Right lobe of liver (tissue), 6 donors: ENCODE results near the gene ZBTB7C. TPM values are rescaled to one million over a fixed set of nuclear protein-coding genes. Genes with fewer than 3 reads are reported as not detected.
A peak's percentile ranks its signal among the peaks of the same experiment; 100 is the strongest.

ENCODE experiments used
- ATAC-seq, 4 donors: fragments of 200-7000 bp; cut with Tn5 transposase; one replicate each; pipeline ENCODE4 v1.9.1; 2020; ENCODE audit warnings: mild to moderate bottlenecking in 4 of 4, moderate library complexity in 4 of 4
- DNase-seq, 3 donors: peaks; one replicate each; pipeline ENCODE4 v3.0.0-alpha.2; 2020
- H3K27ac ChIP-seq, 3 donors: fragments of 200-600 bp; one replicate each; pipeline ENCODE4 v1.8.0; 2022
- H3K27me3 ChIP-seq, 2 donors: fragments of 200-600 bp; one replicate each; pipeline ENCODE4 v1.8.0; 2022
- H3K36me3 ChIP-seq, 4 donors: fragments of 200-600 bp; sonication (generic) in 1 of 4; one replicate each; pipeline versions ENCODE4 v1.5.1 to v1.8.0; 2017 to 2022; ENCODE audit warnings: control low read depth in 1 of 4
- H3K4me1 ChIP-seq, 4 donors: fragments of 200-600 bp; sonication (generic) in 1 of 4; one replicate each; pipeline versions ENCODE4 v1.5.1 to v1.8.0; 2017 to 2022; ENCODE audit warnings: control low read depth in 1 of 4
- H3K4me3 ChIP-seq, 3 donors: fragments of 200-600 bp; one replicate each; pipeline ENCODE4 v1.8.0; 2022
- H3K9me3 ChIP-seq, 4 donors: fragments of 200-600 bp; sonication (generic) in 1 of 4; one replicate each; pipeline versions ENCODE4 v1.5.1 to v1.8.0; 2017 to 2022; ENCODE audit warnings: control low read depth in 1 of 4
- POLR2A ChIP-seq: fragments of 450-650 bp; IDR thresholded peaks from one replicate; pipeline ENCODE4 v1.6.1; 2017; ENCODE audit warnings: antibody characterized with exemption, mild to moderate bottlenecking
- WGBS: methylation state at CpG from one replicate; pipeline ENCODE4 v1.1.6; 2018; ENCODE audit warnings: low coverage, low lambda C conversion rate; ENCODE audit not compliant: insufficient coverage; ENCODE audit errors: missing lambda C conversion rate; 5-methylcytosine and 5-hydroxymethylcytosine counted together
- intact Hi-C, 2 donors: fragments of 100-400 bp; cut with DNase I; formaldehyde crosslinking; loops; one replicate each; pipeline versions ENCODE4 v1.11.2 to v1.14.1; 2022
- total RNA-seq, 6 experiments: library from RNA; depleted of rRNA in 2 of 6; stranded (reverse); fragments of >200 nt in 2 of 6; fragmentation: NEBNext Ultra II Directional in 3 of 6; extraction: Animal tissue kit (Norgen Biotek cat#: 25700) in 3 of 6; gene quantifications; one replicate each; pipeline versions ENCODE4 v1.1.0 to v1.2.4, GENCODE V29; 2016 to 2023
- TF ChIP-seq, protein P1 (sequence below), 4 donors: fragments of 200-600 bp in 3 of 4; fragments of 450-650 bp in 1 of 4; IDR thresholded peaks; one replicate each; pipeline versions ENCODE4 v1.5.1 to v1.8.0; 2016 to 2022; ENCODE audit warnings: antibody characterized with exemption in 4 of 4, mild to moderate bottlenecking in 2 of 4
- donor health status: DM: no; HTN: yes; CAD: no.
- donor health status: DM: no; HTN: no; CAD: no.
- donor health status: DM: no; HTN: no; CAD: no.
- donor health status: DM: no; HTN: yes; CAD: no.
- donor health status: DM: no; HTN: yes; CAD: no.

ZBTB7C gene
- total RNA-seq, 6 experiments from 2014 or later, result 1.1 to 1.7 (median 1.3) TPM

DNA sequence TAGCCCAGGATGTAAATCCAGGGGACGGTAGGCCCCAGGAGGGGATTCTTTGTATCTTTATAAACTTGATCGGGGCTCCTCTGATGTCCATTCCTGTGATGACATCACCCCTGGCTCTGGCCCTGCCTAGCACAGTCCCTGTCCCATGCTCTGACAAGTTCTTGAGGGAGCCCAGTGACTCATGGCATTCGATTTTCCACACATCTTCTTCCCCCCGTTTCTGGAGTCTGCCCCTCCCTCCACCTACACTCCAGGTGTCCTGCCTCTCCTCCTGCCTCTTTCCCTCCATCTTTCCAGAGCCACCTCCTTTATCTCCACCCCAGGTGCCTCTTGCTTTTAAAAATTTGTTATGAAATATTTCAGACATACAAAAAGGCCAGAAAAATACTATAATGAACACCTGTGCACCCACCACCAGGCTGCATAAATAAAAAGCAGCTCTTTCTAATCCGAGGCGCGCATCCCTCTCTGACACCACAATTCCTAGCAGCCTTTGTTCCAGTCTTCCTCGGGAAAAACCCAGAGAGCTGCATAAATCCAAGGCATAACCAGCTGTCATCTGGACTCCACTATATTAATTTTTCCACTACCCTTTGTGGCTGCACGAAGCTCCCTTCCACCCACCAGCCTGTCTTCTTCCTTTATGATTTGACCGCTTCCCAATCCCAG lies 207.7 kb downstream of the ZBTB7C start:
- WGBS, result 84% methylated on average over 9 of the region's 10 CpGs
- H3K4me1 ChIP-seq, result peaks cover 0 to 13% (median 3%) of the 10 kb centered on the region in 4 donors
- TF ChIP-seq, protein P1, sequence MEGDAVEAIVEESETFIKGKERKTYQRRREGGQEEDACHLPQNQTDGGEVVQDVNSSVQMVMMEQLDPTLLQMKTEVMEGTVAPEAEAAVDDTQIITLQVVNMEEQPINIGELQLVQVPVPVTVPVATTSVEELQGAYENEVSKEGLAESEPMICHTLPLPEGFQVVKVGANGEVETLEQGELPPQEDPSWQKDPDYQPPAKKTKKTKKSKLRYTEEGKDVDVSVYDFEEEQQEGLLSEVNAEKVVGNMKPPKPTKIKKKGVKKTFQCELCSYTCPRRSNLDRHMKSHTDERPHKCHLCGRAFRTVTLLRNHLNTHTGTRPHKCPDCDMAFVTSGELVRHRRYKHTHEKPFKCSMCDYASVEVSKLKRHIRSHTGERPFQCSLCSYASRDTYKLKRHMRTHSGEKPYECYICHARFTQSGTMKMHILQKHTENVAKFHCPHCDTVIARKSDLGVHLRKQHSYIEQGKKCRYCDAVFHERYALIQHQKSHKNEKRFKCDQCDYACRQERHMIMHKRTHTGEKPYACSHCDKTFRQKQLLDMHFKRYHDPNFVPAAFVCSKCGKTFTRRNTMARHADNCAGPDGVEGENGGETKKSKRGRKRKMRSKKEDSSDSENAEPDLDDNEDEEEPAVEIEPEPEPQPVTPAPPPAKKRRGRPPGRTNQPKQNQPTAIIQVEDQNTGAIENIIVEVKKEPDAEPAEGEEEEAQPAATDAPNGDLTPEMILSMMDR (IDR thresholded peaks at IDR 0.05), result no peak
- no peak for TF ChIP-seq POLR2A
- no peaks in the 10 kb centered on the region for H3K36me3 ChIP-seq
- ATAC-seq, result peak in 1 of 4 donors; percentile 17
- H3K27me3 ChIP-seq, result no peaks in the 10 kb centered on the region
- no peak overlapping the region for H3K27ac ChIP-seq
- H3K9me3 ChIP-seq, result no peaks in the 10 kb centered on the region
- DNase-seq, result no peak
- H3K4me3 ChIP-seq, result no peak overlapping the region
- intact Hi-C loops, result no loop called here

DNA sequence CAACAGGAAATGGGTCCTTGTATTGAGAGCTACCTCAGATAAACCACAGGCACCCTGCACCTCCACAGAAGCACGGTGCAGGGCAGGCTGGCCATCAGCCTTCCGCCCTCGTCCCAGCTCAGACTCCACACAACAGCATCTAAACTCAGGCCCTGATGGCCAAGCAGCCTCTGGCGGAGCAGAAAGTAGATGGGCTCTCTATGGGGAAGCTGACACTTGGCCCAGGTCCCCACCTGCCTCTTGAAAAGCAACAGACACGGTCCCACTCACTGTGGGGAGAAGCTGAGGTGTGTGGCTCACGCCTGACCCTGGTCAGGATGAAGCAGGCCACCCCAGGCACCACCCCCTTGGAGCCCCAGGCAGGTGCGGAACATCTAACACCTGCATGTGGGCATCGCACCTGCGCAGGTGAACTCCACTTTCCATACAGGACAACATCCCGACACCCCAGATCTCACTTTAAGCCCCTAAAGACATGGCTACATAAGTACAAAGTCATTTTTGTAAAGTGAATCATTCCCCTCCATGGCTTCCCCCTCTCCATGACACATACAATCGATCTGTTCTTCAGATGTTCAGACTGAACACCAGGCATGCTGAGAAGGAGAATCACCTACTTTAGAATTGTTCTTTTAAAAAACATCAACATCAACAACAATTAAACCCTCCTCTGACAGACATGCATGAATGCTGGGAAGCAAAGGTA lies 208.4 kb downstream of the ZBTB7C start:
- TF ChIP-seq, protein P1 (IDR thresholded peaks at IDR 0.05), result no peak
- TF ChIP-seq POLR2A, result no peak
- DNase-seq (no peak), ATAC-seq (no peak)

DNA sequence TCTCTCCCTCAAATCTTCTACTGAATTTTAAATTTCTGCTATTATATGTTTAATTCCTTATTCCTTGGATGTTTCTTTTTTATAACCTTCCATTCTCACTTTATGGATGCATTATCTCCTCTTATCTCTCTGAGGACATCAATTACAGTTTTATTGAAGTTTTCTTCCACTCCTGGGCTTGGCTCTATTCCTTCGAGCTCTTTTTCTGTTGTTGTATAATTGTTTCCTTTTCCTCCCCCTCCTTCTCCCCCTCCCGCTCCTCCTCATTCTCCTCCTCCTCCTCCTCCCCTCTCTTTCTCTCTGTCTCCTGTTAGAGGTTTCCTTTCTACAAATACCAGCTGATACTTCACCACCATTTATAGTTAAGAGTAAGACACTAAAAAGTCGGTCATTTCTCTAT lies 209.8 kb downstream of the ZBTB7C start:
- ATAC-seq (no peak), DNase-seq (no peak)
- H3K27me3 ChIP-seq, result no peaks in the 10 kb centered on the region
- WGBS, result 56% methylated on average over 3 of the region's 3 CpGs
- no peak for TF ChIP-seq POLR2A
- TF ChIP-seq, protein P1 (IDR thresholded peaks at IDR 0.05), result no peak
- no peaks in the 10 kb centered on the region for H3K9me3 ChIP-seq
- no peak overlapping the region for H3K4me3 ChIP-seq
- no peaks in the 10 kb centered on the region for H3K36me3 ChIP-seq
- H3K27ac ChIP-seq, result no peak overlapping the region
- intact Hi-C loops, result no loop called here
- H3K4me1 ChIP-seq, result peaks cover 0 to 25% (median 5%) of the 10 kb centered on the region in 4 donors

More for the DNA sequence above, 208.4 kb downstream of the ZBTB7C start:
- intact Hi-C loops, result no loop called here
- Histone ChIP-seq H3K4me1 (peaks cover 0 to 20% (median 3%) of the 10 kb centered on the region in 4 donors), H3K27me3 (no peaks in the 10 kb centered on the region), H3K36me3 (no peaks in the 10 kb centered on the region), H3K9me3 (no peaks in the 10 kb centered on the region), H3K4me3 (no peak overlapping the region), H3K27ac (no peak overlapping the region)
- WGBS, result 54% methylated on average over 3 of the region's 11 CpGs

DNA sequence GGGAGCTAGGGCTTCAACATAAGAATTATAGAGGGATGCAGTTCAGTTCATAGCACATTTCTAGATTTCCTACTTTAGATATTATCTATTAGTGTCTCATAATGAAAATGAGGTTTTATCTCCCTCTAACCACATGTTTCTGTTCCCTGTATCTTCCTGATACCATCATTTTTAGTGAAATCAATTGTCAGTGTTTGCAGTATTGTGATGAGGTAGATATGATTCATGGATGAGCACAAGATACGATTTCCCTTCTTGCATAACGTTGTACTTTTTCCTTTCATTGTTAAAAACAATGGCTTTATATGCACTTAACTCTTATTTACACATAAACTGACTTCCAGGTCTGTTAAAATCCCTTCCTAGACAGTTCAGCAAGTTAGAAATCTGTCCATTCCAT lies 211.4 kb downstream of the ZBTB7C start:
- Histone ChIP-seq H3K4me3 (no peak overlapping the region), H3K36me3 (no peaks in the 10 kb centered on the region), H3K4me1 (peaks cover 0 to 38% (median 14%) of the 10 kb centered on the region in 4 donors), H3K9me3 (no peaks in the 10 kb centered on the region), H3K27me3 (no peaks in the 10 kb centered on the region), H3K27ac (no peak overlapping the region)
- WGBS, result 48% methylated on average over 2 of the region's 2 CpGs
- TF ChIP-seq POLR2A, result no peak
- TF ChIP-seq, protein P1 (IDR thresholded peaks at IDR 0.05), result no peak
- DNase-seq, result no peak
- intact Hi-C loops, result no loop called here
- ATAC-seq, result no peak
